ENCODE results near the gene EIF4ENIF1. TPM values are rescaled to one million over a fixed set of nuclear protein-coding genes. Genes with fewer than 3 reads are reported as not detected.

The EIF4ENIF1 gene
- polyA plus RNA-seq, 1 experiment = 21.4 TPM

Small RNAs within 50 kb of the gene (small RNA-seq; reads per million reads assigned to genes)
- not detected for gene AL096701.2 (ENCODE audit: insufficient read length, low read depth)
- not detected for gene RNU6-28P (ENCODE audit: insufficient read length, low read depth)

Other genes with a start within 250 kb of the EIF4ENIF1 start
- 23.3 and 23.8 TPM in 2 replicates for gene PIK3IP1, start 197.4 kb downstream of the EIF4ENIF1 start, polyA plus RNA-seq (2011; rRNA removed)
- gene PATZ1, start 143.5 kb downstream of the EIF4ENIF1 start, polyA plus RNA-seq (2011; rRNA removed) = 9.9 and 13.3 TPM in 2 replicates
- gene DRG1, start 90.2 kb downstream of the EIF4ENIF1 start, polyA plus RNA-seq (2011; rRNA removed) = 90.8 and 108 TPM in 2 replicates
- 4.0 and 4.1 TPM in 2 replicates for gene SFI1, start 6.7 kb upstream of the EIF4ENIF1 start, polyA plus RNA-seq (2011; rRNA removed)
- 21.6 and 26.6 TPM in 2 replicates for gene PISD, start 172.4 kb upstream of the EIF4ENIF1 start, polyA plus RNA-seq (2011; rRNA removed)

Data from AG04450 (cell line).